Measurements from ENCODE around the gene PLPP3.

GRCh38 chr1:56453417-56454078 lies 125.8 kb downstream of the PLPP3 start:
- TF ChIP-seq GATA2 (IDR thresholded peaks at IDR 0.05; ENCODE audit: low read depth, low read length) (no peak), GATA3 (IDR thresholded peaks at IDR 0.05; ENCODE audit: low read depth, low read length) (no peak)
